Mesendoderm (in vitro differentiated cells): ENCODE measurements around the gene PDGFD.

Source experiments
- DNase-seq: peaks from one replicate; pipeline ENCODE4 v3.0.0; 2013
- H2AK5ac ChIP-seq: 2 replicates; pipeline ENCODE4 v1.6.1; 2013; ENCODE audit warnings: low read length, inconsistent platforms
- H2BK120ac ChIP-seq: 2 replicates; pipeline ENCODE4 v1.6.1; 2013; ENCODE audit warnings: low read depth, mild to moderate bottlenecking, low read length, moderate library complexity, mixed read lengths
- H2BK15ac ChIP-seq: replicated peaks from 2 replicates; pipeline ENCODE4 v1.6.1; 2013; ENCODE audit warnings: low read depth, mild to moderate bottlenecking, moderate library complexity
- H2BK5ac ChIP-seq: 2 replicates; pipeline ENCODE4 v1.6.1; 2013; ENCODE audit warnings: low read length, inconsistent platforms
- H3K18ac ChIP-seq: 2 replicates; pipeline ENCODE4 v1.6.1; 2013; ENCODE audit warnings: mild to moderate bottlenecking, low read length, mixed read lengths
- H3K23ac ChIP-seq: one replicate; pipeline ENCODE4 v1.6.1; 2013; ENCODE audit warnings: low read length
- H3K27ac ChIP-seq: 2 replicates; pipeline ENCODE4 v1.5.1; 2013; ENCODE audit warnings: low read depth, mild to moderate bottlenecking, inconsistent platforms, low read length, moderate library complexity
- H3K27me3 ChIP-seq: 2 replicates; pipeline ENCODE4 v1.6.1; 2013; ENCODE audit warnings: low read length, control low read depth, mild to moderate bottlenecking, inconsistent platforms; ENCODE audit not compliant: insufficient read depth, poor library complexity
- H3K36me3 ChIP-seq: 2 replicates; pipeline ENCODE4 v1.6.1; 2013; ENCODE audit warnings: low read length, inconsistent platforms; ENCODE audit not compliant: control insufficient read depth, insufficient read depth
- H3K4ac ChIP-seq: one replicate; pipeline ENCODE4 v1.6.1; 2013; ENCODE audit warnings: low read depth, mild to moderate bottlenecking, low read length, moderate library complexity
- H3K4me1 ChIP-seq: 2 replicates; pipeline ENCODE4 v1.6.1; 2013; ENCODE audit warnings: low read depth, low read length, inconsistent platforms; ENCODE audit not compliant: control insufficient read depth
- H3K4me2 ChIP-seq: 2 replicates; pipeline ENCODE4 v1.6.1; 2013; ENCODE audit warnings: low read length
- H3K4me3 ChIP-seq: 2 replicates; pipeline ENCODE4 v1.5.1; 2013; ENCODE audit warnings: mild to moderate bottlenecking, low read length
- H3K56ac ChIP-seq: one replicate; pipeline ENCODE4 v1.6.1; 2013; ENCODE audit warnings: low read length
- H3K79me1 ChIP-seq: 2 replicates; pipeline ENCODE4 v1.6.1; 2013; ENCODE audit warnings: low read length, inconsistent platforms
- H3K79me2 ChIP-seq: 2 replicates; pipeline ENCODE4 v1.6.1; 2013; ENCODE audit warnings: mild to moderate bottlenecking, low read length; ENCODE audit not compliant: control insufficient read depth, insufficient read depth
- H3K9ac ChIP-seq: 2 replicates; pipeline ENCODE4 v1.6.1; 2013; ENCODE audit warnings: low read length, inconsistent platforms
- H4K5ac ChIP-seq: one replicate; pipeline ENCODE4 v1.6.1; 2013; ENCODE audit warnings: low read length
- H4K8ac ChIP-seq: one replicate; pipeline ENCODE4 v1.6.1; 2013; ENCODE audit warnings: low read depth, mild to moderate bottlenecking, control low read depth, low read length, moderate library complexity
- WGBS: extraction: QIAGEN DNeasy Blood & Tissue Kit; methylation state at CpG from one replicate; pipeline ENCODE4 v1.1.7; 2013; ENCODE audit warnings: low lambda C conversion rate, missing lambda C conversion rate; ENCODE audit not compliant: insufficient coverage; ENCODE audit errors: extremely low coverage; 5-methylcytosine and 5-hydroxymethylcytosine counted together

Gene PDGFD

DNA sequence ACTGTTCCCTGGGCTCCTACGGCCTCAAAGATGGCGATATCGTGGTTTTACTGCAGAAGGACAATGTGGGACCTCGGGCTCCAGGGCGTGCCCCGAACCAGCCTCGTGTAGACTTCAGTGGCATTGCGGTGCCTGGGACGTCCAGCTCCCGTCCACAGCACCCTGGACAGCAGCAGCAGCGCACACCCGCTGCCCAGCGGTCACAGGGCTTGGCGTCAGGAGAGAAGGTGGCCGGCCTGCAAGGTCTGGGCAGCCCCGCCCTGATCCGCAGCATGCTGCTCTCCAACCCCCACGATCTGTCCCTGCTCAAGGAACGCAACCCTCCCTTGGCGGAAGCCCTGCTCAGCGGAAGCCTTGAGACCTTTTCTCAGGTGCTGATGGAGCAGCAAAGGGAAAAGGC lies 127.0 kb downstream of the PDGFD start:
- Histone ChIP-seq H4K5ac (no peak overlapping the region), H3K36me3 (no peaks in the 10 kb centered on the region), H3K4me1 (no peaks in the 10 kb centered on the region), H3K79me1 (no peaks in the 10 kb centered on the region), H3K4me2 (no peak overlapping the region), H4K8ac (no peak overlapping the region), H3K23ac (no peak overlapping the region), H2BK120ac (no peak overlapping the region), H3K27me3 (no peaks in the 10 kb centered on the region), H3K56ac (no peak overlapping the region), H3K4me3 (no peak overlapping the region), H3K79me2 (no peaks in the 10 kb centered on the region), H2AK5ac (no peak overlapping the region), H2BK5ac (no peak overlapping the region), H3K9ac (no peak overlapping the region), H2BK15ac (no peak overlapping the region), H3K18ac (no peak overlapping the region), H3K4ac (no peak overlapping the region), H3K27ac (no peak overlapping the region)
- no CpG with 5 or more reads among the region's 21 CpGs for WGBS
- DNase-seq, result no peak

DNA sequence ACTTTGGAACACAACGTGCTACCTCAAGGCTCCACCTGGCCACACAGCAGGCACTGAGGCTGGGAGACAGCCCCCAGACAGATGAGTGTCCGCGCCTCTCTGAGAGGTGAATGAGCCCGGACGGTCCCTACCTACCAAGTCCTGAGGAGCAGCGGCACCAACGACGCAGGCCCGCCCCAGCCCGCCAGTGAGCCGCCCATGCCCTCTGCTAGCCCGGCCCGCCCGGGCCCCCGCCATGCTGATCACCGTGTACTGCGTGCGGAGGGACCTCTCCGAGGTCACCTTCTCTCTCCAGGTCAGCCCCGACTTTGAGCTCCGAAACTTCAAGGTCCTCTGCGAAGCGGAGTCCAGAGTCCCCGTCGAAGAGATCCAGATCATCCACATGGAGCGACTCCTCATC lies 127.4 kb downstream of the PDGFD start, which contains the start of gene DDI1:
DDI1 (plus strand) TSS at position 53 of the 400 bp plus-strand sequence; CDS start at position 236, 183 bp downstream.
- H3K27me3 ChIP-seq, result no peaks in the 10 kb centered on the region
- H3K9ac ChIP-seq, result no peak within 1 kb of the TSS
- H3K4me3 ChIP-seq, result no peak within 1 kb of the TSS
- H2BK5ac ChIP-seq, result no peak within 1 kb of the TSS
- H3K27ac ChIP-seq, result no peak within 1 kb of the TSS
- H2BK15ac ChIP-seq, result no peak within 1 kb of the TSS
- H4K5ac ChIP-seq, result no peak within 1 kb of the TSS
- no peak within 1 kb of the TSS for H3K4ac ChIP-seq
- DNase-seq, result no peak
- no peaks in the 10 kb centered on the region for H3K4me1 ChIP-seq
- no CpG with 5 or more reads among the region's 26 CpGs for WGBS
- H3K56ac ChIP-seq, result no peak within 1 kb of the TSS
- H3K79me1 ChIP-seq, result no peaks in the 10 kb centered on the region
- no peak within 1 kb of the TSS for H4K8ac ChIP-seq
- no peak within 1 kb of the TSS for H3K4me2 ChIP-seq
- no peak within 1 kb of the TSS for H3K23ac ChIP-seq
- no peak within 1 kb of the TSS for H2AK5ac ChIP-seq
- H2BK120ac ChIP-seq, result no peak within 1 kb of the TSS
- H3K18ac ChIP-seq, result no peak within 1 kb of the TSS
- H3K36me3 ChIP-seq, result no peaks in the 10 kb centered on the region
- no peaks in the 10 kb centered on the region for H3K79me2 ChIP-seq

DNA sequence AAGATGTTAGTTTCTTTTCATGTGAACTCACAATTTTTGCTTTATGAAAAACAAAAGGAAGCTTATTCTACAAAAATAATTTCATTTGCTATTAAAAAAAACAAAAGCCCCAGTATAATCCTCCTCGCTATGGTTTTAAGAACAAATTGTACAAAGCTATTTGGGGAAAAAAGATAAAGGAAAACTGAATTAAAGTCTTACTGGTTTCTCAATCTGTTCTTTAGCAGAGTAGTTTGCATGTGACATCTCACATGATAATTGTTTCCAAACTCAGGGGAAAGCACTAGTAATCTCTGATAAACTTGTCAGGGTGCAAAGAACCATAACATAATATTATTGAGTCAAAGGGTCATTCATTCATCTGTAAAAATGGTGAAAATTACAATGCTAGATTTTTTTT lies 130.4 kb downstream of the PDGFD start:
- no peak for DNase-seq
- no peak overlapping the region for H3K4me3 ChIP-seq
- H3K36me3 ChIP-seq, result no peaks in the 10 kb centered on the region
- H3K27me3 ChIP-seq, result no peaks in the 10 kb centered on the region
- H2BK5ac ChIP-seq, result no peak overlapping the region
- H3K79me1 ChIP-seq, result no peaks in the 10 kb centered on the region
- no peak overlapping the region for H3K4ac ChIP-seq
- H3K9ac ChIP-seq, result no peak overlapping the region
- H3K27ac ChIP-seq, result no peak overlapping the region
- H3K56ac ChIP-seq, result no peak overlapping the region
- no peak overlapping the region for H2BK120ac ChIP-seq
- no peaks in the 10 kb centered on the region for H3K79me2 ChIP-seq
- WGBS, result no CpG with 5 or more reads among the region's 1 CpG
- no peaks in the 10 kb centered on the region for H3K4me1 ChIP-seq
- H2AK5ac ChIP-seq, result no peak overlapping the region
- no peak overlapping the region for H2BK15ac ChIP-seq
- no peak overlapping the region for H3K18ac ChIP-seq
- no peak overlapping the region for H3K23ac ChIP-seq
- H3K4me2 ChIP-seq, result no peak overlapping the region
- no peak overlapping the region for H4K5ac ChIP-seq
- H4K8ac ChIP-seq, result no peak overlapping the region

DNA sequence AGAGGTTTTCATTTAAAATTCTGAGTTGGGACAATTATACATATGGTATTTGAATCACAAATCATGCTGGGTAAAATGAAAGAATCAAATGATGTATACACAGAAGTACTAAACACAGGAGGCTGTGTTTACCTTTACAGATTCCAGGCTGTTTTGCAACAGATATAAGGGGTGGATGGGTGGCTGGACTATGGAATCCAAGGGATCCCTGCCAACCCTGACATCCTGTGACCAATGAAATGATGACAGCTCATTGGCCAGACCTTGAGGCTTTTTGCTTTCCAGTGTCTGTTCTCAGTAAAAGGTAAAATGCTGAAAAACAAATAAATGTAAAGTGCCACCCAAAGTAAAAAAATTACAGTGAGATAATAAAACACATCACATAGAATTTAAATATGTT lies 130.8 kb downstream of the PDGFD start:
- no peak overlapping the region for H3K56ac ChIP-seq
- H3K9ac ChIP-seq, result no peak overlapping the region
- no peak overlapping the region for H2AK5ac ChIP-seq
- H2BK15ac ChIP-seq, result no peak overlapping the region
- no peak overlapping the region for H4K8ac ChIP-seq
- no peak overlapping the region for H3K18ac ChIP-seq
- no peak overlapping the region for H2BK120ac ChIP-seq
- no peak overlapping the region for H2BK5ac ChIP-seq
- no peaks in the 10 kb centered on the region for H3K27me3 ChIP-seq
- no peak overlapping the region for H3K4me3 ChIP-seq
- H3K79me2 ChIP-seq, result no peaks in the 10 kb centered on the region
- H3K4me2 ChIP-seq, result no peak overlapping the region
- H3K4me1 ChIP-seq, result no peaks in the 10 kb centered on the region
- H3K79me1 ChIP-seq, result no peaks in the 10 kb centered on the region
- H3K4ac ChIP-seq, result no peak overlapping the region
- no peak for DNase-seq
- no peaks in the 10 kb centered on the region for H3K36me3 ChIP-seq
- no peak overlapping the region for H3K27ac ChIP-seq
- H3K23ac ChIP-seq, result no peak overlapping the region
- no peak overlapping the region for H4K5ac ChIP-seq

DNA sequence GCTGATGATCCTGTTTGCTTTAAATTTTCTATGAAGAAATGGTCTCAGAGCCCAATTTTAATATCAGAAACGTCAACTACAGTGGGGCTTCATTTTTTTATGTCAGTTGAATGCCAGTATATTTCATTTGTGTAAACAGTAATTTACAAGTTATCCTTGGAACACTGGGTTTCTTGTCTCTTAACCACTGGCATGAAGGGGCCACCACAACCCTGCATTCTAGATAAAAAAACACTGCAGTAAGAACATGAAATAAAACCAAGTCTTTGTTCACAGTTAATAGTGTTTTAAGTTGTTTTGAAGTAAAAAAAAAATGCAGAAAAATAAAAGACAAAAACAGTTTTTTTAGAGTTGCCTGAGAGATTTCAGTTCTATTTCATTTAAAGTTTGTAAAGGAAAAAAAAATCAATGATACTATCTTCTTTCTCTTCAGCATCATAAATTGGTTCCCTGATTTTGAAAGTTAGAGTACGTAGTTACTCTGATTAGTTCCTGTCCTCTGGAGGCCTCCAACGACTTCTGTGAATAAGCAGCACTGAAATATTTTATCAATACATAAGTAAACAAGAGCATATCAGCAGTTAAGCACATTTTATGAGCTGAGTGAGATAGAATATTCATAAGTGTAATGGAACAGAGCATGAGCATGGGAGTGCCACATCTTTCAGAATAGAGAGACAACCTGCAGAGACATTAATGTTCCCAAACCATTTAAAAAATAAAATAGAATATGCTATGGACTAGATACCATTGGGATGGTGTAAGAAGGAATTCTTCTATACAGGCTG lies 135.3 kb downstream of the PDGFD start:
- H3K18ac ChIP-seq, result no peak overlapping the region
- no peak overlapping the region for H3K4me2 ChIP-seq
- H3K27ac ChIP-seq, result no peak overlapping the region

DNA sequence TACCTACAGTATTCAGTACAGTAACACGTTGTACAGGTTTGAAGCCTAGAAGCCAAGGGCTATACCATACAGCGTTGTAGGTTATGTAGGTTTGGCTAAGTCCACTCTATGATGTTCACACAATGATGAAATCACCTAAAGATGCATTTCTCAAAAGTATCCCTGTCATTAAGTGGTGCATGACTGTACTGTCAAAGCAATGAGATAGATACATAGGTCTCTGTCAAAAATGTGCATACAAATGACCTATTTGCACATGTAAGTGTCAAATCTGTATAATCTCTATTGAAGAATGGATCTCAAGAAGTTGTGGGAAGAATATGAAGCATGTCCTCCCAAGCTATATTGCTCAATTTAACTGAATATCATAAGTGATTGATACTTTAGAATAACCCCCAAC lies 139.4 kb downstream of the PDGFD start:
- Histone ChIP-seq H3K27me3 (no peaks in the 10 kb centered on the region), H2AK5ac (no peak overlapping the region), H4K5ac (no peak overlapping the region), H3K4me2 (no peak overlapping the region), H2BK120ac (no peak overlapping the region), H3K79me1 (no peaks in the 10 kb centered on the region), H3K4ac (no peak overlapping the region), H3K9ac (no peak overlapping the region), H3K36me3 (no peaks in the 10 kb centered on the region), H2BK15ac (no peak overlapping the region), H3K23ac (no peak overlapping the region), H3K56ac (no peak overlapping the region), H4K8ac (no peak overlapping the region), H3K4me1 (no peaks in the 10 kb centered on the region), H3K4me3 (no peak overlapping the region), H3K18ac (no peak overlapping the region), H2BK5ac (no peak overlapping the region), H3K79me2 (no peaks in the 10 kb centered on the region), H3K27ac (no peak overlapping the region)
- no peak for DNase-seq
- WGBS, result no CpG with 5 or more reads among the region's 2 CpGs

More for the DNA sequence above, 135.3 kb downstream of the PDGFD start:
- DNase-seq, result no peak
- H2BK5ac ChIP-seq, result no peak overlapping the region
- no peak overlapping the region for H3K9ac ChIP-seq
- no peaks in the 10 kb centered on the region for H3K4me1 ChIP-seq
- H3K79me1 ChIP-seq, result no peaks in the 10 kb centered on the region
- no peaks in the 10 kb centered on the region for H3K27me3 ChIP-seq
- no peak overlapping the region for H2BK120ac ChIP-seq
- H3K23ac ChIP-seq, result no peak overlapping the region
- no peaks in the 10 kb centered on the region for H3K36me3 ChIP-seq
- H4K8ac ChIP-seq, result no peak overlapping the region
- no peak overlapping the region for H3K56ac ChIP-seq
- H2AK5ac ChIP-seq, result no peak overlapping the region
- no peak overlapping the region for H3K4ac ChIP-seq
- H3K79me2 ChIP-seq, result no peaks in the 10 kb centered on the region
- H4K5ac ChIP-seq, result no peak overlapping the region
- H2BK15ac ChIP-seq, result no peak overlapping the region
- no peak overlapping the region for H3K4me3 ChIP-seq
- no CpG with 5 or more reads among the region's 3 CpGs for WGBS
